H1 (cell line): ENCODE measurements around the gene AMPH. TPM values are rescaled to one million over a fixed set of nuclear protein-coding genes. Genes with fewer than 3 reads are reported as not detected.

ENCODE experiments used
- CHD2 ChIP-seq: IDR thresholded peaks from 2 replicates; pipeline ENCODE4 v1.6.1; 2012; ENCODE audit warnings: low read length, improper control_type of control experiment
- EP300 ChIP-seq, 2 experiments: IDR thresholded peaks; 1 replicate in 1 of 2; 2 replicates in 1 of 2; pipeline ENCODE4 v1.6.1; 2011 to 2012; ENCODE audit warnings: low read depth in 2 of 2, low read length in 2 of 2, mild to moderate bottlenecking in 2 of 2, borderline replicate concordance in 1 of 2, inconsistent platforms in 1 of 2, moderate library complexity in 1 of 2
- KDM5A ChIP-seq: fragments of 200-600 bp; IDR thresholded peaks from 2 replicates; pipeline ENCODE4 v1.7.1; 2012; ENCODE audit warnings: mild to moderate bottlenecking, low read length, inconsistent platforms, mixed read lengths
- NANOG ChIP-seq: IDR thresholded peaks from 2 replicates; pipeline ENCODE4 v1.6.1; 2011; ENCODE audit warnings: low read length, low read depth, mild to moderate bottlenecking, inconsistent platforms; ENCODE audit not compliant: insufficient read depth, poor library complexity, severe bottlenecking
- TBP ChIP-seq: IDR thresholded peaks from 2 replicates; pipeline ENCODE4 v1.6.1; 2011; ENCODE audit warnings: low read depth, low read length, improper control_type of control experiment
- TEAD4 ChIP-seq: IDR thresholded peaks from 2 replicates; pipeline ENCODE4 v1.6.1; 2012; ENCODE audit warnings: low read depth, low read length, inconsistent platforms, mixed read lengths
- polyA plus RNA-seq, 7 experiments: library from polyadenylated mRNA; depleted of rRNA in 3 of 7; stranded (reverse) in 5 of 7; unstranded in 2 of 7; fragments of >200 nt in 5 of 7; fragments of 200-250 nt in 2 of 7; gene quantifications; 1 replicate in 5 of 7; 2 replicates in 1 of 7; 4 replicates in 1 of 7; pipeline versions ENCODE4 v1.2.1 to v1.2.3, GENCODE V29; 2011 to 2013; ENCODE audit warnings: missing spikeins in 2 of 7, mixed read lengths in 2 of 7
- total RNA-seq: library from RNA; stranded (reverse); fragmentation: NEBNext Ultra II Directional; extraction: Animal tissue kit (Norgen Biotek cat#: 25700); gene quantifications from 2 replicates; pipeline ENCODE4 v1.2.1, GENCODE V29; 2021
- TF ChIP-seq, protein P1 (sequence below): fragments of 300-600 bp; sonication (generic); IDR thresholded peaks from 2 replicates; pipeline ENCODE4 v1.7.1; 2012; ENCODE audit warnings: low read length, moderate library complexity, mild to moderate bottlenecking, inconsistent platforms; ENCODE audit not compliant: insufficient replicate concordance
- TF ChIP-seq, protein P2 (sequence below): IDR thresholded peaks from 2 replicates; pipeline ENCODE4 v1.6.1; 2011; ENCODE audit warnings: low read length, improper control_type of control experiment

AMPH gene
- total and polyA plus RNA-seq, 2 of the 8 experiments (the other 6 are each of a cell fraction or from before 2014, with no cell fraction given) = 7.3 to 12.2 TPM

- TF ChIP-seq, protein P1, sequence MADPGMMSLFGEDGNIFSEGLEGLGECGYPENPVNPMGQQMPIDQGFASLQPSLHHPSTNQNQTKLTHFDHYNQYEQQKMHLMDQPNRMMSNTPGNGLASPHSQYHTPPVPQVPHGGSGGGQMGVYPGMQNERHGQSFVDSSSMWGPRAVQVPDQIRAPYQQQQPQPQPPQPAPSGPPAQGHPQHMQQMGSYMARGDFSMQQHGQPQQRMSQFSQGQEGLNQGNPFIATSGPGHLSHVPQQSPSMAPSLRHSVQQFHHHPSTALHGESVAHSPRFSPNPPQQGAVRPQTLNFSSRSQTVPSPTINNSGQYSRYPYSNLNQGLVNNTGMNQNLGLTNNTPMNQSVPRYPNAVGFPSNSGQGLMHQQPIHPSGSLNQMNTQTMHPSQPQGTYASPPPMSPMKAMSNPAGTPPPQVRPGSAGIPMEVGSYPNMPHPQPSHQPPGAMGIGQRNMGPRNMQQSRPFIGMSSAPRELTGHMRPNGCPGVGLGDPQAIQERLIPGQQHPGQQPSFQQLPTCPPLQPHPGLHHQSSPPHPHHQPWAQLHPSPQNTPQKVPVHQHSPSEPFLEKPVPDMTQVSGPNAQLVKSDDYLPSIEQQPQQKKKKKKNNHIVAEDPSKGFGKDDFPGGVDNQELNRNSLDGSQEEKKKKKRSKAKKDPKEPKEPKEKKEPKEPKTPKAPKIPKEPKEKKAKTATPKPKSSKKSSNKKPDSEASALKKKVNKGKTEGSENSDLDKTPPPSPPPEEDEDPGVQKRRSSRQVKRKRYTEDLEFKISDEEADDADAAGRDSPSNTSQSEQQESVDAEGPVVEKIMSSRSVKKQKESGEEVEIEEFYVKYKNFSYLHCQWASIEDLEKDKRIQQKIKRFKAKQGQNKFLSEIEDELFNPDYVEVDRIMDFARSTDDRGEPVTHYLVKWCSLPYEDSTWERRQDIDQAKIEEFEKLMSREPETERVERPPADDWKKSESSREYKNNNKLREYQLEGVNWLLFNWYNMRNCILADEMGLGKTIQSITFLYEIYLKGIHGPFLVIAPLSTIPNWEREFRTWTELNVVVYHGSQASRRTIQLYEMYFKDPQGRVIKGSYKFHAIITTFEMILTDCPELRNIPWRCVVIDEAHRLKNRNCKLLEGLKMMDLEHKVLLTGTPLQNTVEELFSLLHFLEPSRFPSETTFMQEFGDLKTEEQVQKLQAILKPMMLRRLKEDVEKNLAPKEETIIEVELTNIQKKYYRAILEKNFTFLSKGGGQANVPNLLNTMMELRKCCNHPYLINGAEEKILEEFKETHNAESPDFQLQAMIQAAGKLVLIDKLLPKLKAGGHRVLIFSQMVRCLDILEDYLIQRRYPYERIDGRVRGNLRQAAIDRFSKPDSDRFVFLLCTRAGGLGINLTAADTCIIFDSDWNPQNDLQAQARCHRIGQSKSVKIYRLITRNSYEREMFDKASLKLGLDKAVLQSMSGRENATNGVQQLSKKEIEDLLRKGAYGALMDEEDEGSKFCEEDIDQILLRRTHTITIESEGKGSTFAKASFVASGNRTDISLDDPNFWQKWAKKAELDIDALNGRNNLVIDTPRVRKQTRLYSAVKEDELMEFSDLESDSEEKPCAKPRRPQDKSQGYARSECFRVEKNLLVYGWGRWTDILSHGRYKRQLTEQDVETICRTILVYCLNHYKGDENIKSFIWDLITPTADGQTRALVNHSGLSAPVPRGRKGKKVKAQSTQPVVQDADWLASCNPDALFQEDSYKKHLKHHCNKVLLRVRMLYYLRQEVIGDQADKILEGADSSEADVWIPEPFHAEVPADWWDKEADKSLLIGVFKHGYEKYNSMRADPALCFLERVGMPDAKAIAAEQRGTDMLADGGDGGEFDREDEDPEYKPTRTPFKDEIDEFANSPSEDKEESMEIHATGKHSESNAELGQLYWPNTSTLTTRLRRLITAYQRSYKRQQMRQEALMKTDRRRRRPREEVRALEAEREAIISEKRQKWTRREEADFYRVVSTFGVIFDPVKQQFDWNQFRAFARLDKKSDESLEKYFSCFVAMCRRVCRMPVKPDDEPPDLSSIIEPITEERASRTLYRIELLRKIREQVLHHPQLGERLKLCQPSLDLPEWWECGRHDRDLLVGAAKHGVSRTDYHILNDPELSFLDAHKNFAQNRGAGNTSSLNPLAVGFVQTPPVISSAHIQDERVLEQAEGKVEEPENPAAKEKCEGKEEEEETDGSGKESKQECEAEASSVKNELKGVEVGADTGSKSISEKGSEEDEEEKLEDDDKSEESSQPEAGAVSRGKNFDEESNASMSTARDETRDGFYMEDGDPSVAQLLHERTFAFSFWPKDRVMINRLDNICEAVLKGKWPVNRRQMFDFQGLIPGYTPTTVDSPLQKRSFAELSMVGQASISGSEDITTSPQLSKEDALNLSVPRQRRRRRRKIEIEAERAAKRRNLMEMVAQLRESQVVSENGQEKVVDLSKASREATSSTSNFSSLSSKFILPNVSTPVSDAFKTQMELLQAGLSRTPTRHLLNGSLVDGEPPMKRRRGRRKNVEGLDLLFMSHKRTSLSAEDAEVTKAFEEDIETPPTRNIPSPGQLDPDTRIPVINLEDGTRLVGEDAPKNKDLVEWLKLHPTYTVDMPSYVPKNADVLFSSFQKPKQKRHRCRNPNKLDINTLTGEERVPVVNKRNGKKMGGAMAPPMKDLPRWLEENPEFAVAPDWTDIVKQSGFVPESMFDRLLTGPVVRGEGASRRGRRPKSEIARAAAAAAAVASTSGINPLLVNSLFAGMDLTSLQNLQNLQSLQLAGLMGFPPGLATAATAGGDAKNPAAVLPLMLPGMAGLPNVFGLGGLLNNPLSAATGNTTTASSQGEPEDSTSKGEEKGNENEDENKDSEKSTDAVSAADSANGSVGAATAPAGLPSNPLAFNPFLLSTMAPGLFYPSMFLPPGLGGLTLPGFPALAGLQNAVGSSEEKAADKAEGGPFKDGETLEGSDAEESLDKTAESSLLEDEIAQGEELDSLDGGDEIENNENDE = no peak
- TF ChIP-seq TEAD4 (no peak), EP300 (IDR thresholded peaks at IDR 0.05; ENCODE audit: borderline replicate concordance in 1 of 2, low read depth in 2 of 2, low read length in 2 of 2) (no peak), TBP (no peak), CHD2 (no peak), NANOG (no peak), KDM5A (no peak)
- TF ChIP-seq, protein P2, sequence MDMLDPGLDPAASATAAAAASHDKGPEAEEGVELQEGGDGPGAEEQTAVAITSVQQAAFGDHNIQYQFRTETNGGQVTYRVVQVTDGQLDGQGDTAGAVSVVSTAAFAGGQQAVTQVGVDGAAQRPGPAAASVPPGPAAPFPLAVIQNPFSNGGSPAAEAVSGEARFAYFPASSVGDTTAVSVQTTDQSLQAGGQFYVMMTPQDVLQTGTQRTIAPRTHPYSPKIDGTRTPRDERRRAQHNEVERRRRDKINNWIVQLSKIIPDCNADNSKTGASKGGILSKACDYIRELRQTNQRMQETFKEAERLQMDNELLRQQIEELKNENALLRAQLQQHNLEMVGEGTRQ = no peak
Measured at GRCh38 chr7:38548605-38549004, 82.6 kb downstream of the AMPH start (continued).
